NCI-H2029 (cell line): ENCODE data around the gene GMPPB.
"Not testable (repeated sequence)": the region's sequence is repeated elsewhere in the genome, so short reads cannot be mapped to it uniquely, and the experiment has no call there.

ENCODE experiments used
- DNase-seq: peaks from one replicate; lab custom pipeline; 2025; lab: John Stamatoyannopoulos, UW

Gene GMPPB

GRCh38 chr3:49689908-49690624 is 33.7 kb downstream of the GMPPB start:
- DNase-seq = not testable (repeated sequence)

DNA sequence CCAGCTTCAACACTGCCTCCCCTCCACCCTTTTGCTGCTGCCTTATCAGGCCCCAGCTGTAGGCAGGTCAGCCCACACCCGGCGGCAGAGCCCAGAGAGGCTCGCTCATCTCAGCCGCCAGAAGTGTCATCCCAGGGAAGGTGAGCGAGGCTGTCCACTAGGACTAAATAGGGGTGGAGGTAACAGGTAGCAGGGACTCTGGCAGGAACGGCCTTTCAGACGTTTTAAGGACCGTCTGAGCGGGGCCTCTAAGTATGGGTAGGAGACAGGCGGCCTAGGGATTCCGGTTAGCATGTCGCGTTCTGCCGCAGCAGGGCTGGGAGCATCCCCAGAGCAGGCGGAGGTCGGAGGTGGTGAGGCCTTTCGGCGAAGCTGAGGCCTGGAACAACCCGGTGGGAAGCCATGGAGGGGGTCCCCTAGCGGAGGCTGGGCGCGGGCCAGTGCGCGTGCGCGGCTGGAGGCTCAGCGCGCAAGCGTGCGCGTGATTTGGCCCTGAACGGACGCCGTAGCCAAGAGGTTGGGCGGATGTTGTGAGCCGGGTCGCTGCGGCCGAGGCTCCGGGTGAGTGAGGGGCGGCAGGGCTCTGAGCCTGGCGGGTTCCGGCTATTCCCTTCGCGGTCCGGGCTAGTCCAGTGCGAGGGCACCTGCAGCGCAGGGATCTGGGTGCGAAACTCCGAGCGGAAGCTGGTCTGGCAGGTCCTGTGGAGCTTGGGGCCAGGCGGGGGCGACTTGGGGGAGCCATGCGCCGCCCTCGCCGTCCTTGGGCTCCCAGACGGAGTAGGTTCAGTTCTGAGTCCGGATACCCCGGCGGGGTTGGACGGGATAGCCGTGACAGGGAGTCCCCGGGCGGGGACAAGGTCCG is 34.5 kb downstream of the GMPPB start, which contains the start of the genes MST1 and RNF123:
TSS of gene MST1 (minus strand) at position 429 of the 862 bp plus-strand sequence. CDS start 783 bp downstream, outside the sequence.
TSS of gene RNF123 (plus strand) at position 512 of the 862 bp plus-strand sequence. CDS start 1,609 bp downstream, outside the sequence.
- no peak for DNase-seq

GRCh38 chr3:49688338-49689045 is 35.3 kb downstream of the GMPPB start:
- DNase-seq = not testable (repeated sequence)

GRCh38 chr3:49687424-49687795 is 36.3 kb downstream of the GMPPB start:
- DNase-seq = not testable (repeated sequence)

DNA sequence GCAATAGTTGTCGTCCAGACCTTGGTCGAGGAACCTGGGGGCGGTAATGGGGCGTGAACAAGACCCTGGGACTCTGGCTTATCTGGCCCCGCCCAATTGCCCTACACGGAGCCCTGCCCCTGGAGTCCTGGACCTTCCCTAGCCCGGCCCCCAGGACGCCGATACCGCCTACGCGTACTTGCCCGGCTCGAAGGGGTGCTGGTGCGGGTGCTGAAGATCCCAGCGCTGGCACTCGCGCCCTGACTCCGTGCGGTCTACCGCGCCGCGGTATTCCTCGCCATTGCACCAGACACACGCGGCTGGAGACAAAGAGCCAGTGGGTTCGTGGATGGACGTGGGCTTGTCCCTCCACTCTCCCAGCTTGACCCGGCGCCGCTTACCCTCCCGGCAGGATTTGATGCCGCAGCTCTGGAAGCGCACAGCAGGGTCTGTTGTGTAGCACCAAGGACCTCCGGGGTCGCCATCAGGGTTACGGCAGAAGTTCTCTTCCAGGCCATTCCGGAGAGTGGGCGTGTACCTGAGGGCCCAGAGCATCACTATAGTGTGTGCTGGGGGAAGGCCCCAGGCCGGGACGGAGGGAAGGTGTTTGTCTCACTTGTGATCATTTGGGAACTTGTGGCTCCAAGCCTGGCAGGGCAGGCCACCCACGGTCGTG is 36.9 kb downstream of the GMPPB start:
- not testable (repeated sequence) for DNase-seq

GRCh38 chr3:49686346-49686745 is 37.4 kb downstream of the GMPPB start:
- not testable (repeated sequence) for DNase-seq

GRCh38 chr3:49685846-49686245 is 37.9 kb downstream of the GMPPB start:
- not testable (repeated sequence) for DNase-seq

DNA sequence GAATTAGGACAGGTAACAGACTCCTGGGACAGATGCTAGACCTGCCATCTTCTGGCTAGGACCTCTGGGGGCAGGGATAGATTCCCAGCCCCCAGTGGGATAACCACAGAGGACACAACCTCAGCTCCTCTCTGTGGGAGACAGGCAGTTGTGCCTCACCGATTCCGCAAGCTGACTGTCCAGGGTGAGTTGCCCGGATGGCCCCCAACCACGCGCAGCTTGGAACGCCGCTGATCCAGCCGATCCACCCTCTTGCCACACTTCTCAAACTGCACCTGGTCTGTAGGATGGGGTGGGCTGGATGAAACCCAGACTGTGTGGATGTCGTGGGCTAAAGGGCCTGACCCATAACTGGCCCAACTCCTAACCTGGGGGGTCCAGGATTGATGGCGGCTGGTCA is 38.6 kb downstream of the GMPPB start:
- not testable (repeated sequence) for DNase-seq

DNA sequence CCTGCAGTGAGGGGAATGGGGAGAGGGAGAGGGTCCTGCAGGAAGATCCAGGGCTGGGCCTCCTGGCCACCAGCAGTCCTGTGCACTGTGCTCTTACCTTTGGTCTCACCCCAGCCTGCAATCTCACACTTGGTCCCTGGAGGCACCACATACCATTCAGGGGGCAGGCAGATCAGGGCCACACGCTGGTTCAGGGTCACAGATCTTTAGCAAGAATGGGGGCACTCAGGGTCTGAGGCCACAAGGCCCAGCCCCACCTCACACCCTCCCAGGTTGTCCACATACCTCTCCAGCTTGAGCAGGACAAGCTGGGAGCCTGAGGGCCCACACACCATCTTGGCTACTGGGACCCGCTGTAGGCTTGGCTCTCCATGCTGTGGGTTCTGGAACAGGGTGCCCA is 39.3 kb downstream of the GMPPB start:
- DNase-seq = not testable (repeated sequence)

- DNase-seq = no peak
Observed at GRCh38 chr3:49683162-49683561, 40.6 kb downstream of the GMPPB start.

DNA sequence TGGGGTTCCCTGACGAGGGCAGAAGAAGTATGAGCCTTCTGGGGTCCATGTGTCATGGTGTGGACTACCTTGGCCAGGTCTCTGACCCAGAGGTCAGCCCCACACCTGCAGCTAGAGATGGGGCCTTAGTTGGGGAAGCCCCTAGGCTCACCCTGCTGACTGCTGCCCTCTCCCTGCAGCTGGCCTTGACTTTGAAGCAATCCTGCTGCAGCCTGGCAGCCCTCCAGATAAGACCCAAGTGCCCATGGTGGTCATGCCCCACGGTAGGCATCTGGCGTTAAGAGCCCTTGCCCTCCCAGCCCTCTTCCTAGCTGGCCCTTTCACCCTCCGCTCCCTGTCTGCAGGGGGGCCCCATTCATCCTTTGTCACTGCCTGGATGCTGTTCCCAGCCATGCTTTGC is 42.2 kb downstream of the GMPPB start:
- DNase-seq = no peak

DNA sequence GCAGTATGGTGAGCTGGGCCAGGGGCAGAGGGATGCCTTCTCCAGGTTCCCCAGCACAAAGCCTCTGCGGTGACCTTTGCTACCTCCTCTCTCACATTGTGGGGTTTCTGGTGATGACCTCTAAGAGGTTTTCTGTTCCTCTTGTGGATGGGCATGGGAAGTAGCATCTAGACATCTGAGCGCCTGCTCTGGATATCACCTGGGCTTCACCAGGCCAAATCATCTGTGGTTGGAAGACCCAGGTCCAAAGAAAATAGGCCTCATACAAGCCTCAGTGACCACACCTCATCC is 42.6 kb downstream of the GMPPB start:
- no peak for DNase-seq

DNA sequence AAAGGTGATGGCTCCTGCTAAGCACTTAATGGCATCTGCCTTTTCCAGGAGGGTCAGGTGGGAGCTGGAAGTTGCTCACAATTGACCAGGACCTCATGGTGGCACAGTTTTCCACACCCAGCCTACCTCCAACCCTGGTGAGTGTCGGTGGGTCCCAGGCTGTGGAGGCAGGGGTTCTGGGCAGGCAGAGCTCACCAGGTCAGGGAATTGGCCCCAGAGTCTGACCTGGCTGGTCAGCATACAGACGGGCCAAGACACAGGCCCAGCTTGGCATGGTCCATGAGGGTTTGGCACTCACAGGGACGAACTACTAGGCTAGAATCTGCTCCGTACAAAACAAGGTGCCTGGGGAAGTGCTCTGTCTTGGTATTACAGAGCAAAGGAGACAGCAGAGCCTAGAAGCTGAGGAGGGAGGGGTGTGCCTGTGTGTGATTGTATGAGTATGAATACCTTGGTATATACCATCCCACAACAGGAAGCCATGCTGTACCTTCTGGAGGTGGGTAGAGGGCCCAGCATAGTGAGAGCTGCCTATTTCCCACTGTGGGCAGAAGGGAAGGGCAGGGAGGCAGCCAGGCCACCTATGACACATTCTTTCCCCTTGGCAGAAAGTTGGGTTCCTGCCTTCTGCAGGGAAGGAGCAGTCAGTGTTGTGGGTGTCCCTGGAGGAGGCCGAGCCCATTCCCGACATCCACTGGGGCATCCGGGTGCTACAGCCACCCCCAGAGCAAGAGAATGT is 43.1 kb downstream of the GMPPB start:
- no peak for DNase-seq

- no peak for DNase-seq
Observed at GRCh38 chr3:49675912-49676311, 47.8 kb downstream of the GMPPB start.

DNA sequence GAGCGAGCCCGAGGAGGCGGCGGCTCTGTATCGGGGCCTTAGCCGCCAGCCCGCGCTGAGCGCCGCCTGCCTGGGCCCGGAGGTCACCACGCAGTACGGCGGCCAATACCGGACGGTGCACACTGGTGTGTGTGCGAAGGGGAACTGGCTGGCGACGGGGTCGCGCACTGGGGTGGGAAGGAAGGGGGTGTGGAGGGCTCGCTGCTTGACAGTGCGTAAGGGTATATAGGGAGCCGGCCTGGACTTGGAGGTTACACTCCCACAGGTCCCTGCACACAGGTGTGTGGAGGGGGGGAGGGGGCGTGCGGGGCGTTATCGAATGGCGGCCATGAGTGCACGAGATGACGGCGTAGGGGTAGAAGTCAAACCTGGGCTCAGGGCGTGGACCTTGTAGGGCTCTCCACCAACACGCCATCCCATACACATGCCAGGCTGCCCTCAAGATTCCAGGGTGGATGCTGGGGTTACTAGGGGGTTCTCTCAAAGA is 49.2 kb downstream of the GMPPB start:
- DNase-seq = no peak

DNA sequence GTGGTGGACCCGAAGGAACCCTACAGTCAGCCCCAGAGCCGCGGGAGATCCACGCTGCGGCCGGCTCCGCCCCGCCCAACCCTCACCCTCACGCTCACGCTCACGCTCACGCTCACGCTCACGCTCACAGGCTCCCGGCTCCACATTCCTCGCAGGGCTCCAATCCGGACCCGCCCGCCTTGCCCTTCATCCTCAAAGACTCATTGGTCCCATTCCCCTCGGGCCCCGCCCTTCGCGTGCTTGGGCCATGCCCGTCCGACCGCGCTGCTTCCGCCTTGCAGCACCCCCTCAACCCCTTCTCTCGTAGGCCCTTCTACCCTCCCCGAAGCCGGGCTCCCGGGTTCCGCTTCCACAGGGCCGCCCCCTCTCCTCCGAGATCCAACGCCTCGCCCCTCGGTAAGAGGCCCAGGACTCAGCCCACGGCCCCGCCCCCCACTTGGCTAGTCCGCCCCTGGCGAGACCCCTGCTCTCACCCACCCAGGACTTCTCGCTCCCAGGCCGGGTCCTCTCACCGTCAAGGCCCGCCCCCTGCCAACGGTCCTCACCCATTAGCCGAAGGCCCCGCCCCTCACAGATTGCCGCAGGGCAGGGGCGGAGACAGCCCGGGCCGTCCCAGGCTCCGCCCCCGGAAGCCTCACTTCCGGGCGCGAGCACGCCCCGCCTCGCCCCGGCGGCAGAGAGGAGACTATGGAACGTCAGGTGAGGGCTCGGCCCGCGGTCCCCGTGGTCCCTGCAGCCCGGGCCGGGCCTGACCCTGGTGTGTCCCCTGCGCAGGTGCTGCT is 49.8 kb downstream of the GMPPB start, which contains the start of gene APEH:
TSS of gene APEH (plus strand) at position 637 of the 782 bp plus-strand sequence. CDS start at position 688, 51 bp downstream.
- no peak for DNase-seq

DNA sequence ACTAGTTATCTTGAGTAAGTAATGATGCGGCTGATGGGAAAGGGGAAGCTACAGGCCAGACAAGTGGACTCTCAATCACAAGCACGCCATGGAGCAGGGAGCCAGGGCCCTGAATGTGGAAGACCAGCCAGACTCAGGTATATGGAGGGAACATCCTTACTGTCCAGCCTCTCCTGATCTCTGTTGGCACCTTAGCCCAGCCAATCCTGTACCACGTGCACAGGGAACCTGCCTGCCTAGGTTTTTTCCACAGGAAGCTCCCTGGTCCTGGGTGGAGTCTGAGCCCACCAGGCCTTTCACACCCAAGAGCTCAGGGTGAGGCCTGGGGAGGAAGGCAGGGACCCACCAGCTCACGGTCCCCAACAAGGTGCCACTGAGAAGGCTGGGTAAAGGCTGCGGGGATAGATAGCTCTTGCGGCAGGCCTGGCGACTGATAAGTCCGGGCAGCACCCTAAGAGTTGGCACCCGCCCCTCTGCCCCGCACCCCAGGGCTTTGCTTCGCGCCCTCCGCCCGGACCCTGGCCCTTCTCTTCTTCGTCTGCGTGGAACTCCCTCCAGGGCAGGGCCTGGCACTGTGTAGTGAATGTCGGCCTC is 50.5 kb downstream of the GMPPB start:
- DNase-seq = no peak

GRCh38 chr3:49671291-49672288 is 52.2 kb downstream of the GMPPB start:
- DNase-seq = no peak

DNA sequence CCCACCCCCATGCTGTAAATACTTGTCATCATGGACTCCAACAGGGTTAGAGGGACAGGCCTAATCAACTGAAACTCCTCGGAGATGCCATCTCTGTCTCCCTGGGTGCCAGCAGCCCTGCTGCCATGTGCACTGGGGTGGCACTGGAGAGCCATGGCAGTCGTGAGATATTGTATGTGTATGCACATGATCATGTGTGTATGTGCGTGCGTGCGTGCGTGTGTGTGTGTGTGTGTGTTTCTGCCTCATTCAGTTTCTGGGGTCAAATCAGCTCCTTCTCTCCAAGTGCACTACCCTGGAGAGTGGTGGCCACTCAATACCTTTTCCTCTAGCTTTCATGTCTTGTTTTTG is 52.8 kb downstream of the GMPPB start:
- no peak for DNase-seq
